ENCODE results near the gene ZNF724. TPM values are rescaled to one million over a fixed set of nuclear protein-coding genes. Genes with fewer than 3 reads are reported as not detected.

Gene ZNF724
- total and polyA plus RNA-seq, 2 of the 13 experiments (the other 11 are each of a cell fraction or from before 2014, with no cell fraction given): 1.5 to 15.0 TPM

DNA sequence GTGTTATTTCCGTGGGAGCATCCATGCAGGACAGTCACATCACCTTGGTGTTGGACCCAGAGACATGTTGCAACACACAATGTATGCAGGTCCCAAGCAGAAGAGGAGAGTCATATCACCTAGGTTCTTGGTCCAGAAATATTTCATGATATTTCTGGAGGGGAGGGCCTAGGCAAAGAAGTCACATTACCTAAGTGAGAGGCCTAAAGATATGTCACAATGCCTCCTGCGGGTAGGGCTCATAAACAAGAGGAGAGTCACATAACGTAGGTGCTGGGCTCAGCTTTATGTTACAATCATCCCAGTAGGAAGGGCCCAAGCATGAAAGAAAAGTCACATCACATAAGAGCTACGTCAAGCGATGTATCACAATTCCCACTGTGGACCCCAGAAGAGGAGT lies 10.8 kb upstream of the ZNF724 start:
- no peaks in the 10 kb centered on the region for H3K79me2 ChIP-seq (ENCODE audit: insufficient read depth, low read length)
- H3K4me1 ChIP-seq (ENCODE audit: insufficient read depth, low read length): peaks cover 34% of the 10 kb centered on the region
- H2AFZ ChIP-seq (ENCODE audit: low read length): no peak overlapping the region
- ChIA-PET CTCF (ENCODE audit: low intra/inter-chr PET ratio, low total read pairs) (no interaction called here), POLR2A (interaction anchor here (2.9 kb wide), 1 partner anchor 13 kb away, joined by 15 read pairs; no protein-coding TSS in a partner anchor)
- no TSS peak for BruUV-seq (replicated peaks)
- no peak for DNase-seq (ENCODE audit: low spot score)
- intact Hi-C loops (cut with micrococcal nuclease; ENCODE audit: unreplicated experiment) (loop anchor here (1.0 kb wide), 1 partner anchor 11 kb away; the partner anchor contains the start of gene ZNF724), in situ Hi-C loops (cut with HindIII; ENCODE audit: extremely low pct_ligation_motif_present, low pct_unique_long_range_greater_than_20kb) (loop anchor here (25.0 kb wide), 1 partner anchor 776 kb away; no protein-coding TSS in a partner anchor)
- H3K36me3 ChIP-seq (replicated peaks in 1 of 2; ENCODE audit: control insufficient read depth in 1 of 2, insufficient read depth in 2 of 2, low read length in 2 of 2): peaks cover 2 to 9% of the 10 kb centered on the region in 2 experiments; a peak in 4 of 5 replicates
- ATAC-seq: no peak
- no peak overlapping the region for H3K4me2 ChIP-seq (ENCODE audit: low read depth, low read length)
- H3K9ac ChIP-seq (ENCODE audit: insufficient read depth, low read depth, low read length): no peak overlapping the region
- H3K27me3 ChIP-seq (ENCODE audit: control insufficient read depth in 1 of 2, insufficient read depth in 2 of 2, low read length in 2 of 2): no peaks in the 10 kb centered on the region
- no peak overlapping the region for H3K4me3 ChIP-seq (replicated peaks in 1 of 3; ENCODE audit: insufficient read depth in 1 of 3, low read depth in 2 of 3, low read length in 3 of 3)
- FAIRE-seq: no peak
- peak overlapping the region; percentile 49 for H3K27ac ChIP-seq (ENCODE audit: extremely low read length, insufficient read depth, low read length)
- no peaks in the 10 kb centered on the region for H3K9me3 ChIP-seq (ENCODE audit: low read length)
- no peak for TF ChIP-seq ZNF777 (CRISPR knock-in tag; IDR thresholded peaks at IDR 0.05)
- no peak for TF ChIP-seq ZNF782 (CRISPR knock-in tag; IDR thresholded peaks at IDR 0.05; ENCODE audit: borderline replicate concordance)
- TF ChIP-seq KDM6A (CRISPR knock-in tag; IDR thresholded peaks at IDR 0.05; ENCODE audit: low read depth): no peak
- TF ChIP-seq REL (CRISPR knock-in tag; conservative IDR thresholded peaks at IDR 0.05): no peak
- no peak for TF ChIP-seq ZNF816 (CRISPR knock-in tag; IDR thresholded peaks at IDR 0.05; ENCODE audit: borderline replicate concordance)
- no peaks in the 10 kb centered on the region for H4K20me1 ChIP-seq (ENCODE audit: insufficient read depth, low read length)
- 80% methylated on average over 5 of the region's 5 CpGs for WGBS (ENCODE audit: low lambda C conversion rate)

DNA sequence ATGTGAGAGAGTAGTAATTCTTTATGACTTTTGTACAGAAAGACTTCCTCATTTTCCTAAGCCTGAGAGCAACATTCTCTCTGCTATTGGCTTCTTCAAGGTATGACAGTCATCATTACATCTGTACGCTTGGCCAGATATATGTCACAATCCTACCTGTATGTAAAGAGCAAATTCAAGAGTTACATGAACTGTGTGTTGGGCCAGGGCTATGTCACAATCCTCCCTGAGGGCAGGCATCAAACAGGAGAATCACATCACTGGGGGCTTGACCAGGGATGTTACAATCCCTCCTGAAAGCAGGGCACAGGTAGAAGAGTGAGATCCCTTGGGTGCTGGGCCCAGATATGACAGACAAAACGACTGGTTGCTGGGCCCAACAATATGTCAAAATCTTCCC lies 9.8 kb upstream of the ZNF724 start:
- Histone ChIP-seq H3K36me3 (replicated peaks in 1 of 2; ENCODE audit: control insufficient read depth in 1 of 2, insufficient read depth in 2 of 2, low read length in 2 of 2) (peaks cover 2 to 9% of the 10 kb centered on the region in 2 experiments; a peak in 4 of 5 replicates), H3K27me3 (ENCODE audit: control insufficient read depth in 1 of 2, insufficient read depth in 2 of 2, low read length in 2 of 2) (no peaks in the 10 kb centered on the region), H3K9ac (ENCODE audit: insufficient read depth, low read depth, low read length) (no peak overlapping the region), H3K27ac (ENCODE audit: extremely low read length, insufficient read depth, low read length) (no peak overlapping the region), H3K79me2 (ENCODE audit: insufficient read depth, low read length) (no peaks in the 10 kb centered on the region), H3K4me2 (ENCODE audit: low read depth, low read length) (no peak overlapping the region), H3K4me1 (ENCODE audit: insufficient read depth, low read length) (peaks cover 40% of the 10 kb centered on the region), H3K9me3 (ENCODE audit: low read length) (no peaks in the 10 kb centered on the region), H2AFZ (ENCODE audit: low read length) (no peak overlapping the region), H3K4me3 (replicated peaks in 1 of 3; ENCODE audit: insufficient read depth in 1 of 3, low read depth in 2 of 3, low read length in 3 of 3) (no peak overlapping the region), H4K20me1 (ENCODE audit: insufficient read depth, low read length) (no peaks in the 10 kb centered on the region)
- BruUV-seq (replicated peaks): no TSS peak
- intact Hi-C loops (cut with micrococcal nuclease; ENCODE audit: unreplicated experiment): no loop called here
- CTCF ChIA-PET (ENCODE audit: low intra/inter-chr PET ratio, low total read pairs): no interaction called here
- DNase-seq (ENCODE audit: low spot score): no peak
- 92% methylated on average over 2 of the region's 2 CpGs for WGBS (ENCODE audit: low lambda C conversion rate)
- in situ Hi-C loops (cut with HindIII; ENCODE audit: extremely low pct_ligation_motif_present, low pct_unique_long_range_greater_than_20kb): loop anchor here (25.0 kb wide), 1 partner anchor 777 kb away; no protein-coding TSS in a partner anchor
- FAIRE-seq: no peak
- POLR2A ChIA-PET: interaction anchor here (1.6 kb wide), 1 partner anchor 14 kb away, joined by 3 read pairs; no protein-coding TSS in a partner anchor
- no peak for ATAC-seq
- TF ChIP-seq RBAK (CRISPR knock-in tag; IDR thresholded peaks at IDR 0.05) (no peak), CEBPB (IDR thresholded peaks at IDR 0.05; ENCODE audit: borderline replicate concordance, low read depth, low read length) (peak; percentile 61)
